Ectodermal cell (in vitro differentiated cells): Measurements from ENCODE around the gene CMTM1.

ENCODE experiments used
- H3K27ac ChIP-seq: 2 replicates; pipeline ENCODE4 v1.7.0; 2013; ENCODE audit warnings: mild to moderate bottlenecking, low read depth, low read length; ENCODE audit not compliant: insufficient read depth, poor library complexity, severe bottlenecking
- H3K27me3 ChIP-seq: 2 replicates; pipeline ENCODE4 v1.7.0; 2013; ENCODE audit warnings: mild to moderate bottlenecking, low read length; ENCODE audit not compliant: insufficient read depth, control insufficient read depth, poor library complexity, severe bottlenecking
- H3K36me3 ChIP-seq: one replicate; pipeline ENCODE4 v1.7.0; 2013; ENCODE audit warnings: low read length; ENCODE audit not compliant: control insufficient read depth, insufficient read depth
- H3K4me1 ChIP-seq: one replicate; pipeline ENCODE4 v1.7.0; 2013; ENCODE audit warnings: low read length; ENCODE audit not compliant: control insufficient read depth, insufficient read depth
- H3K4me3 ChIP-seq: 2 replicates; pipeline ENCODE4 v1.7.0; 2013; ENCODE audit warnings: low read depth, low read length, control low read depth; ENCODE audit not compliant: insufficient read depth
- H3K9me3 ChIP-seq: 2 replicates; pipeline ENCODE4 v1.7.0; 2013; ENCODE audit warnings: mild to moderate bottlenecking, low read length, moderate library complexity; ENCODE audit not compliant: control insufficient read depth
- WGBS, 2 experiments: methylation state at CpG; one replicate each; pipeline ENCODE4 v1.1.7; 2013; ENCODE audit warnings: missing lambda C conversion rate in 2 of 2; 5-methylcytosine and 5-hydroxymethylcytosine counted together

The CMTM1 gene

DNA sequence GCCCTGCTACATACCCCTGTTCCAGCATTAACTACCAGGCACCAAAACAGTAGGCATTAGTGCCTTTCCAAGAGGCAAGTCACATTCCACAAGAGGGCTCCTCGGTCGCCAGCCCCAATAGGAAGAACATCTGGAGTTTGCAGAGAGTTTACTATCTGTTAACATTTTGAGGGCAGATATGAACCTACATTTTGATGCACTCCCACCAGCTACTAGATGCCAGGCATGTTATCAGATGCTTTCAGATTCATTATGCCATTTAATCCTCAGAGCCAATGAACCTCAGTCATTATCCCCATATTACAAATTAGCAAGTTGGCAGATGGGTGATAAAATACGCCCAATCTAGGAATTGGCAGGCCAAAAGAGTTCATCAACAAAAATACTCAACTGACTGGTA, 8.8 kb downstream of the CMTM1 start:
- WGBS, 2 experiments: 84 to 94% methylated on average over 3 of the region's 3 CpGs
- H3K27ac ChIP-seq: no peak overlapping the region
- H3K27me3 ChIP-seq: peaks cover 32% of the 10 kb centered on the region
- H3K4me1 ChIP-seq: peaks cover 3% of the 10 kb centered on the region
- H3K36me3 ChIP-seq: no peaks in the 10 kb centered on the region
- no peak overlapping the region for H3K4me3 ChIP-seq
- no peaks in the 10 kb centered on the region for H3K9me3 ChIP-seq

DNA sequence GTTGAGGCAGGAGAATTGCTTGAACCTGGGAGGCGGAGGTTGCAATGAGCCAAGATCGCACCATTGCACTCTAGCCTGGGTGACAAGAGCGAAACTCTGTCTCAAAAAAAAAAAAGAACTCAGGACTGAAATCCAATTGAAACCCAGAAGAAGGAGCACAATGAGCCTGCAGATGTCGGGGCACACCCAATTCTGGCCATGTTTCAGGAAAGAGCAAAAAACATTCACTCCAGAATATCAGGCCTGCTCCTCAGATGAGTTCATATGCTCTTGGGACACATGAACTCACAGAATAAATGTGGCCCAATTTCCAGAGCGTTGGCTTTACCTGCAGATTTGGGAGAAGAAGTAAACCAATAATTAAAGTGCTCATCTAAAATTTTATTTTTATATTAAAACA, 10.1 kb downstream of the CMTM1 start:
- WGBS, 2 experiments: 92 to 93% methylated on average over 5 of the region's 5 CpGs
- Histone ChIP-seq H3K9me3 (no peaks in the 10 kb centered on the region), H3K36me3 (no peaks in the 10 kb centered on the region), H3K4me3 (no peak overlapping the region), H3K4me1 (peaks cover 13% of the 10 kb centered on the region), H3K27ac (no peak overlapping the region), H3K27me3 (peaks cover 33% of the 10 kb centered on the region)

DNA sequence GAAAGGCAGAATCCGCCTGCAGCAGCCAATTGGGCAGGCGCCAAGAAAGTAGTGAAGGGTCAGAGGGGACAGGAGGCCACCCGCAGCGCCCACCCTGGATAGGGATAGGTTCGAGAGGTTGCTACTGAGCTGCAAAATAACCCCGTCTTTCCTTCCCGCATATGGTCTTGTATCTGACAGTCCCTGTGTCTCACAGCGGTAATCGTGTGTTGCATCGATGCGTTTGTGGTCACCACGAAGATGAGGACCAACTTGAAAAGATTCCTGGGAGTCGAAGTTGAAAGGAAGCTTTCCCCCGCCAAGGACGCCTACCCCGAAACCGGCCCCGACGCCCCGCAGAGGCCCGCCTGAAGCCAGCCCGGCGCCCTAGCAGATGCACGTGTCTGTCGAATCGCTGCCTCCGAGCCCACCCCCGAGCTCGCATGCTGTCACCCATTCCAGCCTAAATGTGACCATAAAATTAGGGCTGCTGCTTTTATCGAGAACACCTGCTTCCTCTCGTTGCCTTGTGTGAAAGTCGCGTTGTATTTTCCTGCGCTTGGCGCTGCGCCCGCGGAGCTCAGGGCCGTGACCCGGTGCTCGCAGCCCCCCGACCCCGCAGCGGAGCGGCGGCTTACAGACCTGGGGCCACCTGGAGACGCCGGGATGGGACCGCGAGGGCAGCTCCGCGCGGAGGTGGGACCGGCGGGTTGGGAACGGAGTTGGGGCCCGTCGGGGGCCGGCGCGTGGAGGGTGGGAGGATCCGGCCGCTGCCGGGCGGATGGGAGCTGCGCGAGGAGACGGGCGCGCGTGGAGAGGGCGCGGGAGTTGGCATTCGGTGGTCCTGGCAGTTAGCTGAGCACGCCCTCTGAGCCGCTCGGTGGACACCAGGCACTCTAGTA, 12.7 kb downstream of the CMTM1 start, which contains the start of gene CMTM2:
TSS of gene CMTM2 (plus strand) at position 813 of the 881 bp plus-strand sequence. CDS start 145 bp downstream, outside the sequence.
- WGBS, 2 experiments: 61 to 65% methylated on average over 77 of the region's 77 CpGs
- H3K27me3 ChIP-seq: peaks cover 33% of the 10 kb centered on the region
- no peak within 1 kb of the TSS for H3K27ac ChIP-seq
- H3K4me1 ChIP-seq: peaks cover 14% of the 10 kb centered on the region
- no peaks in the 10 kb centered on the region for H3K9me3 ChIP-seq
- H3K4me3 ChIP-seq: peak within 1 kb of the TSS; percentile 19
- H3K36me3 ChIP-seq: no peaks in the 10 kb centered on the region

DNA sequence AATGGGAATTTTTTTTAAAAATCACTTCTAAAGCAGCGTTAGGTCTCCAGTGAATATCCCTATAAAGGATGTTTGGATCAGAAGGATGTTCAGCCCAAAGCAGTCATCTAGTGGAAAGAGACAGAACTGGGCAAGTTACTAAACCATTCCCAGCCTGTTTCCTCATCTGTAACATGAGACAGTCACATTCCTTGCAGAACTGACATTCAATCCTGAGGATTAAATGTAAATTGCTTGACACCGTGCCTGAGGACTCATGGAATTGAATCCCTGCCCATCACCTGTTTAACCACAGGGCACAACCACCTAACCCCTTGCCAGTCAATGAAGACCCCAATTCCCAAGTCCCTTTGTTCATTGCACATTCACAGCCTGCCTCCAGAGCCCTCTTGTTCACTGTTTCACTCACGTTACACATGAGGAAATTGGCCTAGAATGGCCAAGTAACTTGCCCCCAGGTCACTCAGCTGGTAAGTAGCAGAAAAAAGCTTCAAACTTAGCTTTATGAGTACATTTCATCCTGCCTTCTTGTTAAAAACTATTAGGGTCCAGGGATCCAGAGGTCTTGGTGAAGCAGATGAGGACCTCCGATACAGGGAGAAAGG, 14.5 kb downstream of the CMTM1 start:
- no peaks in the 10 kb centered on the region for H3K36me3 ChIP-seq
- no peak overlapping the region for H3K4me3 ChIP-seq
- H3K27ac ChIP-seq: no peak overlapping the region
- peaks cover 33% of the 10 kb centered on the region for H3K27me3 ChIP-seq
- 65 to 66% methylated on average over 4 of the region's 4 CpGs for WGBS, 2 experiments
- no peaks in the 10 kb centered on the region for H3K9me3 ChIP-seq
- peaks cover 14% of the 10 kb centered on the region for H3K4me1 ChIP-seq

DNA sequence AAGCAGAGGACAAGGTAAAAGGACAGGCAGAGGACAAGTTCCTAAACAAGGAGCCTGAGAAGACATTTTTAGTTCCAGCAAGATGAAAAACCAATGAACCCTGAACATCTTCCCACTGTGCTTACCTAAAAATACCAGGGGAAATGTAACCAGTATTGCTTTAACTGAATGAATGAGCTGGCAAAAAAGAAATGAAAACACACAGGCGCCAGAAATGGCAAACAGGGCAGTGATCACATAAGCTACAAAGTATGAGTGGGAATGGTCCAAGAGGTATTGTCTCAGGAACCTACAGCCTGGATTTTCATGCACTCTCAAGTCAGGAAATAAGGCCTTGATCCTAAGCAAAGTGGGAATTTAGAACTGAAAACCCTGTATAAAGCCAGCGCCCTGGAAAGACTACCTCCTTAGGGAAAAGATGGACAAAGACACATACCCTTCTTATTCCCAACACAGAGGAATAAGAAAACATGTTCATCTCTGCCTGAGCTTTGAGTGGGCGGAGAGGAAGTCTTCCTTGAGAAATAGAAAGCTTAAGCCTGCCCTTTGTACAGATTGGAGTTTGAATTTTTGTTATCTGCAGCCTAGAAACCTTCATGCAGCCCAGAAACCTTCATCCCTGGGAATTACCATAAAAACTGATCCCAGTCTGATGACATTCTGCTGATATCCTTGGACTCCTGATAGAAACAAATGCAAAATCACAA, 15.2 kb downstream of the CMTM1 start:
- Histone ChIP-seq H3K4me3 (no peak overlapping the region), H3K27ac (no peak overlapping the region)
- WGBS, 2 experiments: 89 to 91% methylated on average over 3 of the region's 3 CpGs

DNA sequence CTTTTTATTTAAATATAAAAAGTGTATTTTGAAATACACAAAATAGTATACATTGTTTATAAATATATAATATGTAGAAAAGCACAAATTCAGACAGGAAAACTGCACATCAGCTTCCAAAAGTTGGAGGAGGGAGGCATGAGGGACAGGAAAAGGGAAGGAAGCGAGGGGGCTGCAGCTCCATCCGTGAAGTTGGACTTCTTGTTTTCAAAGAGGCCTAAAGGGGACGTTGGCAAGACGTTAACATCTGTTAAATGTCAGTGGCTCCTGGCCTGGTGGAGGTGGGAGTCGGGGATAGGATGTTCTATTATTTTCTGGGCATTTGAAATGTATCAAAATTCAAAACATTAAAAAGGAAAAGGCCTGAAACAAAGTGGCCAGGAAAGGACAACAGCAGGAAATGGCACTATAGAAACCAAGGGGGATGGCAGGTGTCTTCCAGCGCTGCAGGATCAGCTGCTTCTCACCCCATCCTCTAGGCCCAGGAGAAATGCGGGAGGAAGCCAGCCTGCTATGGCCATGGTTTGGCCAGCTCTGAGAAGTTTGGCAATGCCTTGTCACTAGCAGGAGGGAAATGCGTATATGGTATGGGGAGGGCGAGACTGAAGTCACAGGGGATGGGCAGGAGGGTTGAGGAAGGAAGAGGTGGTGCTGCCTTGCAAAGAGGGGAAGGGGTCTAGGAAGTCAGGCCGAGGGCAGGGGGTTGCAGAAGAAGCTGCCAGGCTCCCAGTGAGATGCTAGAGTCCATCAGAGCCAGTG, 19.4 kb downstream of the CMTM1 start:
- no peaks in the 10 kb centered on the region for H3K9me3 ChIP-seq
- H3K36me3 ChIP-seq: no peaks in the 10 kb centered on the region
- WGBS, 2 experiments: 87 to 91% methylated on average over 10 of the region's 10 CpGs
- H3K4me1 ChIP-seq: peaks cover 7% of the 10 kb centered on the region
- no peaks in the 10 kb centered on the region for H3K27me3 ChIP-seq
- H3K27ac ChIP-seq: no peak overlapping the region
- no peak overlapping the region for H3K4me3 ChIP-seq

More for the DNA sequence above, 15.2 kb downstream of the CMTM1 start:
- H3K9me3 ChIP-seq: no peaks in the 10 kb centered on the region
- peaks cover 14% of the 10 kb centered on the region for H3K4me1 ChIP-seq
- no peaks in the 10 kb centered on the region for H3K36me3 ChIP-seq
- peaks cover 33% of the 10 kb centered on the region for H3K27me3 ChIP-seq

DNA sequence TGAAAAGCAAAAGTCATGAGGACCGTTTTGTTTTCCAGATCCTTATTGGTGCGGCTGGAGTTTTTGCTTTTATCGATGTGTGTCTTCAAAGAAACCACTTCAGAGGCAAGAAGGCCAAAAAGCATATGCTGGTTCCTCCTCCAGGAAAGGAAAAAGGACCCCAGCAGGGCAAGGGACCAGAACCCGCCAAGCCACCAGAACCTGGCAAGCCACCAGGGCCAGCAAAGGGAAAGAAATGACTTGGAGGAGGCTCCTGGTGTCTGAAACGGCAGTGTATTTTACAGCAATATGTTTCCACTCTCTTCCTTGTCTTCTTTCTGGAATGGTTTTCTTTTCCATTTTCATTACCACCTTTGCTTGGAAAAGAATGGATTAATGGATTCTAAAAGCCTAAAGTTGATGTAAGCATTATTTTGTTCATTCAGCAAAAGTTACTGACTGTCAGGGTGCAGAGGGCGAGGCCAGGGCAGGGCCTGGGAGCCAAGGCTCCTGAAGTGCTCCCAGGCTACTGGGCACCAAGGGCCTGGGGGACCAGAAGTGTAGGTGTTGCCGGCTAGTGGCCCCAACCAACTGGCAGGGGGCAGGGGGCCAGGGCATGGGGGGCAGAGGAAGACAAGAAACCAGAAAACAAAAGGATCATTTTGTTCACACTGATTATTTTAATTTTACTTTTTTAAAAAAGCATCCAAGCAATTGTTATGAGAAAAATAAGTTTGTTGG, 21.8 kb downstream of the CMTM1 start:
- WGBS, 2 experiments: 94% methylated on average over 7 of the region's 7 CpGs
- Histone ChIP-seq H3K27me3 (no peaks in the 10 kb centered on the region), H3K36me3 (no peaks in the 10 kb centered on the region), H3K9me3 (no peaks in the 10 kb centered on the region), H3K27ac (no peak overlapping the region), H3K4me3 (no peak overlapping the region), H3K4me1 (no peaks in the 10 kb centered on the region)

DNA sequence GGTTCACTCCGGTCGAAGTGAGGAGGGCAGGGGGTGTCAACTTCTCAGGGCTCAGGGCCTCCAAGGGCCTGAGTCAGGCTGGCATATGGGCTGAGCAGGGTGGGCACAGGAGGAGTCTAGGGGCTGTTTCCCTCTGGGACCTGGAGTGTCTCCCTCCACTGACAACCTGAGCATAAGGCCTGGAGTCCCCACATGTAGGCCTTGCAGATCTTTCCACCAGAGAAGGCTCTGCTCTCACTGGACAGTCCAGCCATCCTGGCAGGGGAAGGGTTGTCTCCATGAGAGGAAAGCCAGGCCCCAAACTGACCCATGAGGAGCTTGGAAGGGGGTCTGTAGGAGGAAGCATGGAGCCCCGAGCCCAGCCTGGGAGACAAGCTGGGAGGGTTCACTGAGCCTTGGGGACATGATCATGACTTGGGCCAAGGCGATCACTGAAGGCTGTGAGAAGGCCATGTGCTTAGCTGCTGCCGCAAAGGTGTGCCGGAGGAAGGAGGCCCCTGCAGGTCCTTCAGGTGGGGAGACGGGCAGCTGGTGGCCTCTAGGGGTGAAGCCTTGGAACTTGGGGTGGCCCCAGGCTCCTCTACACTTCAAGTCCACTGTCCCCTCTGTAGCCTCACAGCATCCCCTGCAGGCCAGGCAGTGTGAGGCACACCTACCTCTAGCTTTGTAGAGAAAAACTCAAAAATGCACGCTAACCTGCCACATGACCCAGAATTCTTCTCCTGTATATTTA, 22.9 kb downstream of the CMTM1 start:
- Histone ChIP-seq H3K9me3 (no peaks in the 10 kb centered on the region), H3K4me1 (no peaks in the 10 kb centered on the region), H3K4me3 (no peak overlapping the region), H3K27ac (no peak overlapping the region), H3K36me3 (no peaks in the 10 kb centered on the region), H3K27me3 (no peaks in the 10 kb centered on the region)
- WGBS, 2 experiments: 85 to 91% methylated on average over 8 of the region's 8 CpGs

DNA sequence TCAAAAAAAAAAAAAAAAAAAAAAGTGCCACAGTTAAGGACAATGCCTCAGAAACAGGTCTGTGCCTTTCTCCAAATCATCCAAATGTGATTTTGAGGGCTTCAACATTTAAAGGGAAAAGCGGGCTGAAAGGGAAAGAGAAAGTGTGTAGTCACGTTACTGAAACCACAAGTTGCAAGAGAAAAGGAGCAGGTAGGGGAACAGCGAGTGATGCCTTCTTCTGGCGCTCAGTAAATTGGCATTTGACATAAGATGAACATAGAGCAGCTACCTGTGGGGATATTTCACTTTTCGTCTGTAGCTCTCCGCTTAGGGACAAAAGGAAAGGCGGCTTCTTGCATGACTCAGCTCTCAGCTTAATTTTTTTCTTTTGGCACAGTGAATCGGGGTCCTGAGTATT, 24.1 kb downstream of the CMTM1 start:
- H3K36me3 ChIP-seq: no peaks in the 10 kb centered on the region
- H3K27ac ChIP-seq: no peak overlapping the region
- no peaks in the 10 kb centered on the region for H3K4me1 ChIP-seq
- no peak overlapping the region for H3K4me3 ChIP-seq
- 89 to 91% methylated on average over 8 of the region's 8 CpGs for WGBS, 2 experiments
- no peaks in the 10 kb centered on the region for H3K27me3 ChIP-seq
- no peaks in the 10 kb centered on the region for H3K9me3 ChIP-seq
